HL-60/S4 treated with phorbol 12-myristate 13-acetate at 8.2 ng/mL for 4 days and 3 days (cell line): ENCODE data around the gene MYBPC3.

ENCODE experiments used
- in situ Hi-C: fragments of 300-500 bp; cut with MboI; formaldehyde crosslinking; loops from 2 replicates; pipeline ENCODE4 v1.15.0; 2022; ENCODE audit warnings: low sequenced_read_pairs

MYBPC3 gene

DNA sequence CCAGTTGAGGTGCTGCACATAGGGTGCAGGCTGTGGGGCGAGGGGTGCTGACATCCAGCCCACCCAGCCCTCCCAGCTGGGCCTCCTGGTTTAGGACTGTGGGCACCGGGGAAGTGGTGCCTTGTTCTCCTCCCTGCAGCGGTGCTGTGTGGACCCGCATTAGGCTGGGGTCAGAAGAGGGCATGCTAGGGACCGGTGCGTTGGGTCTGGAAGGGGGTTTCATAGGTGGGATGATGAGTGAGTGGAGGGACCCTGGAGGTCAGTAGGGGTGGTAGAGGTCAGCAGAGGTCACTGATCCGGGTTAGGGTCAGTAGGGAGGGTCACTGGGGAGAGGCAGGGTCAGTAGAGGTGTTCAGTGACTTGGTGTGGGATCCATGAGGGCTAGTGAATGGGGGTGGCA lies 6.7 kb upstream of the MYBPC3 start:
- in situ Hi-C loops, result no loop called here

DNA sequence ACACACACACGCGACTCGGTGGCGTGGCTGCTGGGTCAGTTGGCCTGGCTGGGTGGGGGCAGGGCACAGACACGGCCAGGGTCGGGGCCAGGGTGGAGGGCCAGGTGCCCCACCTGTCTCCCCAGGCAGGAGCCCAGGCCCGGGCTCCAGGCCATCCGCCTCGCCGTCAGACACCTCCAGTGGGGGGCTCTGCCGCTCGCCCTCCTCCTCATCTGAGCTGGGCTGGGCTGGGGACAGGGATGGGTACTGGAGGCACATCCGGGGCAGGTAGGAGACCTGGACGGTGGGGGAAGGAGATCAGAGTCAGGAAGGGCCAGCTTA lies 6.2 kb upstream of the MYBPC3 start:
- in situ Hi-C loops, result no loop called here

DNA sequence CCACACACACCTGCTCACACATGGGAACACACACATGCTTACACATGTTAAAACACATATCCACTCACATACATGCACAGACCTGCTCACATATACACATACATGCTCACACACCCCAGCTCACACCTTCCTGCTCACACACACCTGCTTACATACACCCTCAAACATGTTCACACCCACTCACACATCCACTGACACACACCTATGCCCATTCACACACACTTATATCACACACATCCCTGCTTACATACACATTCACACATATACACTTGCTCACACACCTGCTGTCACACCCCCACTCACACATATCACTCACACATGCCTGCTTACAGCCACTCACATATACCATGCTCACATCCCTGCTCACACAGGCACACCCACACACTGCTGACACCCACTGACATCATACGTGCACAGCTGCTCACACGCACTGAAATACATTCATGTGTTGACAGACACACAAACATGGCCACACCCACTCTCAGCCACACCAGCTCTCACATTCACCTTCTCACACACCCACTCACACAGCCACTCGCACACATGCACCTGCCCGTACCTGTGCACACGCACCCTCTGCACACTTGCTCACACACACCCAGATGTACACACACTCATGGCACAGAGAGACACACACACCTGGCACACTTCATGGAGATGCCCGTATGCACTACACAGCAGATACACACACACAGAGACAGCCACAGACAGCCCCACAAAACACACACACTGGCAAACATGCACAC lies 5.7 kb upstream of the MYBPC3 start:
- in situ Hi-C loops, result no loop called here

DNA sequence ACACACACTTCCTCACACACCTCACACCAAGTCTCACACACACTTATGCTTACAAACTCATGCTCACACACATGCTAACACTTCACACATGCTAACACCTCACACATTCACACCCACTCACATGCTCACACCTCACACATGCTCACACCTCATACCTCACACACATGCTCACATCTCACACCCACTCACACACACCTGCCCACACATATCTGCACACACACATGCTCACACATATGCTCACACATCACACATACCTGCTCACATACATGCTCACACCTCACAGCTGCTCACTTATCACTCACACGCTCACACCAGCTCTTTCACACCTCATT lies 4.5 kb upstream of the MYBPC3 start:
- in situ Hi-C loops, result no loop called here

DNA sequence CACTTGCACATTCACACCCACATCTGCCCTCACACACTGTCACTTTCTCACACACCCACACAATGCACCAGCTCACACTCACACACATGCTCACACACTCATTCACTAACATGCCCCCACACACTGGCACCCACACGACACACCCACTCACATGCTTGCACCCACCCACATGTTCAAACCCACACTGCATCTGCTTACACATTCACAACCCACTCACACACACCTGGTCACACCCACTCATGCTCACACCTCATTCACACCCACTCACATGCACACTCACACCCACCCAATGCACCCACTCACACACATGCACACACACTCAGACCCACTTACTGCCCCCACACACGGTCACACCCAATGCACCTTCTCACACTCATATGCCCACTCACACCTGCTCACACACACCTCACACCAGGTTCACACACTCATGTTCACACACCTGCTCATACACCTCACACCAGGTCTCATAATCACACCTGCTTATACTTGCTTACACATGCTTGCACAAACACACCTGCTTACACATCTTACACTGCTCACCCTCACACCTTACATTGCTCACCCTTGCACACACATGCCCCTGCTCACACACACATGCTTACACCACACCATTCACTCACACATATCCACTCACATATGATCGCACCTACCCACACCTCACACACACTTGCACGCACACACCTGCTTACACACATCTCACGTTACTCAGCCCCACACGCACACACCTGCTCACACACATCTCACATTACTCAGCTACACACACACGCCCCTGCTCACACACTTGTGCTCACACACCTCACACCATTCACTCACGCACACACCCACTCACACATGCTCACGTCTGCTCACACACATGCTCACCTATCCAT lies 3.9 kb upstream of the MYBPC3 start:
- in situ Hi-C loops, result no loop called here

DNA sequence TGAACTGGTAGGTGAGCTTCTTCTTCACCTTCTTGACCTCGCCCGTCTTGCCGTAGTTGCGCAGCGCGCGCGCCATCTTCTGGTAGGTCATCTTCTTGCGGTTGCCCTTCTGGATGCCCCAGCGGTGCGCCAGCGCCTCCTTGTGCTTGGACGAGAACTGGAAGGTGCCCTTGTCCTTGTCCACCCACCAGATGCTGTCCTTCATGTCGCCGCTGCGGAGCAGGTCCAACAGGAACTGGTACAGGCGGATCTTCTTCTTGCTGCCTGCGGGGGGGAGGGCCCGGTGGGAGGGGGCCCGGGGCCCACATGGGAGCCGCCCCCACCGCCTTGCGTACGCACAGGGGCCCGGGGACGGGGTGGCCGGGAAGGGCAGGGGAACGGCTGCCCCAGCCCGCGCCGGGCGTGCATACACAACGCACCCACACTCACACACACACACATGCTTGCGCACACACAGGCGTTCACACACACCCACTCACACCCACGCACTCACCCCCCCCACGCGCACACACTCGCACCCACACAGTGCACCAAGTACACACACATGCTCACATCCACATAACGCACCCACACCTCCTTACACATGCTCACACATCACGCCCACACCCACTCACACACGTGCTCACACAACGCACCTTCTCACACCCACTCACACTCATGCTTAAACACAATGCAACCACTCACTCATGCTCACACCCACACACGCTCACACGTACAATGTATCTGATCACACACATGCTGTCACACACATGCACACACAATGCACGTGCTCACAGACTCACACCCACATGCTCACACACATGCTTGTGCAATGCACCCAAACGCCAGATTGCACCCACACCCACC lies 3.0 kb upstream of the MYBPC3 start:
- in situ Hi-C loops, result no loop called here

DNA sequence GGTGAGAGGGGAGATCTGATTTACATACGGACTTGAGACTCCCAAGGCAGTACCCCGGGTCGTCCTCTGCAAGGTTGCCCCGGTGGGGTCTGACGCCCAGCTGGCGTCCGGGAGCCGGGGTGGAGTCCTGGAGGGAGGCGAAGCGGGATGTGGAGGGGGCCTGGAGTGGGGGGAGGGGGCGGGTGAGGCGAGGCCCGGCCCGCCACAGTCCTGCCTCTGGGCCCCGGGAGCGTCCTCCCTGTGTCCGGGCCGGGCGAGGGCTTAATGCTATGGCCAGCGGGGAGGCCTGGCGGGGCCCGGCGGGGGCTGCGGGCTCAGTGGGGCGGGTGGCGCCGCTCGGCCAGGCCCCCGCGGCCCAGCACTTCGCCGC lies 2.4 kb upstream of the MYBPC3 start:
- in situ Hi-C loops, result no loop called here

DNA sequence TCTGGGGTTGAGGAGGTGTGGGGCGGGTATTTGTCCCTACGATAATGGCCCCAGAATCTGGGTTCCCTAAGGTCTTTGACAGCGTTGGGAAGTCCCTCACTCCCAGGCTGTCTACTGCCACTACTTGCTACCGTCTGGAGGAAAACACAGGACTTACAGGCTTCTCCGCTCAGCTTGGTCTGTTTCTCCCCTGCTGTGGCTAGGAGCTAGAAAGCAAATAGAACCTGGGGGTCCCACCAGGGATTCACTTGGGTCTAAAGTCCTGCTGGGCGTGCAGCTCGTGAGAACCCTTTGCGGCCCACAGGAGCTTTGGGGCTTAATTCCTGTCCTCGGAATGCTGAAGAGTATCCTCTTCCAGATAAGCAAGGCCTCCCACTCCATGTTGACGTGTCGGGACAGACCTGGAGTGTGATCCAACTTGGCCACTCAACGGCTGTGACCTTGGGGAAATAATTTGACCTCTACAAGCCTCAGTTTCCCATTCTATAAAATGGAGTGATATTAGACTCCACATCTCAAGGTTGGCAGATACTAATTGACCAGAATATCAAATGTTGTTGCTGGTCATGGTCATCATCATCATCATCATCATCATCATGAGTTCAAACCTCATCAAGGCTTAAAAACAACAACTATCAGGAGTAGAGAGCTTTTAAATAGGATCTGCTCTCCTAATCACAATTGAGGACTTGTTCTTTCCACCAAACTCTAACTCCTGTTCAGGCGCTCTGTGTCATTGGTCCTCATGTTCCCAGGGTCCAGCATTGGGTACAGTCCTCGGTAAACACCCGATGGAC lies 1.7 kb upstream of the MYBPC3 start:
- in situ Hi-C loops, result no loop called here

DNA sequence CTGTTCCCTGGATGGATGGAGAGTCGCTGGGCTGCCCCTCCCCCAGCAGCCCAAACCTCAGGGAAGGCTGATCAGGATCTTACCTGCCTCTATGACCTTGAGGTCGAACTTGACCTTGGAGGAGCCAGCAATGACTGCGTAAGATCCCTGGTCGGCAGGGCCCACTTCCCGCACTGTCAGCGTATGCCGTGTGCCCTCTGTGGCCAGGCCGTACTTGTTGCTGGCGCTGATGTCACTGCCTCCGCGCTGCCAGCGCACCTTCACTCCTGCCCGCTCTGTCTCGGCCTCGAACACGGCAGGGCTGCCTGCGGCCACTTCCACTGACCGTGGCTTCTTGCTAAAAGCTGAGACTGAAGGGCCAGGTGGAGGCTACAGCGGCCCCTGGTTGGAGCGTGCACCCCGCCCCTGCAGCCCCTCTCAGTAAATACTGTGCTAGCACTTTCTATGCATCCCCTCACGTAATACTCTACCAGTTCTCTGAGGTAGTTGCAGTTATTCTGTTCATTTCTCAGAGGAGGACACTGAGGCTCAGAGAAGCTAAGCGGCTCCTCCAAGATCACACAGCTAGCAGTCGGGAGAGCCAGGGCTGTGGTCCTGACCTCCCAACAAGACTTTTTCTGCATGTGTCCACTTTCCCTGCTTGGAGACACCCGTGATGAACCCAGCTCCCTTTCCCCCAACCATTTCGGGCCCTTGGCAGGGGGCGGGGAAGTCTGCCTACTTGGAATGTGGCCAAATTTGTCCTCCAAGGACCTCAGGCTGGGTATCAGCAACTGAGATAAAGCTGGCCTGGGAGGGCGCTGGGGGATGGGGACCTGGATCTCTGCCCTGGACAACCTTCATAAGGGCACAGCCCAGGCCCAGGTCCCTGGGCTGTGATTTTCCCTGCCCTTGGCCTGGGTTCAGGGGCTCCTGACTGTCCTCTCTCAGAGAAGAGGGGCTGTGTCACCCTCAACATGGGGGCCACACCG lies 1.1 kb downstream of the MYBPC3 start:
- in situ Hi-C loops, result no loop called here

DNA sequence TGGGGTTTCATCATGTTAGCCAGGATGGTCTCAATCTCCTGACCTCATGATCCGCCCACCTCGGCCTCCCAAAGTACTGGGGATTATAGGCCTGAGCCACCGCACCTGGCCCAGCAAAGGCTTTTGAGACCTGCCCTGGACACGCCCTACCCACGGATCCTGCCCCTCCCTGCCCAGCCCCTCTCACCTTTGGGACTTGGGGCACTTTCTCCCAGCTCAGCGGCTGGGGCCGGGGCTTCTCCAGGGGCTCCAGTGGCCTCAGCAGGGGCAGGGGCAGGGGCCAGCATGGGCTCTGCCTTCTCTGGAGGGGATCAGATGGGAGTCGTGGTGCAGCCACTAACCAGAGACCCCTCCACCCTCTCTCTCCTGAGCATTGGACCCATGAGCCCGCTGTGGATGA lies 2.2 kb downstream of the MYBPC3 start:
- in situ Hi-C loops, result no loop called here

DNA sequence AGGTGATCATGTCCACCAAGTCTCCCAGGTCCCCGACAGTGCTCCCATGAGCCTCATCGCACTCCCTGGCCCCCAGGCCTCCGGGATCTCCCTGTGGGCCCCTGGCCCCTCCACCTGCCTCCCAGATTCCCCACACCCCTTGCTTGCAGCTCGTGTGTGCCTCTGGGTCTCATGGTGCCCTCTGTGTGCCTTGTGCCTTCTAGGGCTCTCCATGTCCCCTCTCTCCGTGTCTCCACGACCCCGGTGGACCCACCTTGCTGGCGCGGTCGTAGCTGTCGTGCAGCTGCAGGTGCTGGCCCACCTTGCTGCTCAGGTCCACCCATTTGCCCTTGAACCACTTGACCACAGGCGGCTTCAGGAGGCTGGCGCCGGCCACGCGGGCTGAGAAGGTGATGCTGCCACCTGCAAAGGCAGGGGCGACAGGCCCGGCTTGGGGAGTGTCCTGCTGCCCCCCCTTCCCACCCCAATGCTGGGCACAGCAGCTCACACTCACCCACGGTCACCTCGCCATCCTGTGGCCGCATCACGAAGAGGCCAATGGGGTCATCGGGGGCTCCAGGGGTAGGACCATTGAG lies 2.9 kb downstream of the MYBPC3 start:
- in situ Hi-C loops, result no loop called here

DNA sequence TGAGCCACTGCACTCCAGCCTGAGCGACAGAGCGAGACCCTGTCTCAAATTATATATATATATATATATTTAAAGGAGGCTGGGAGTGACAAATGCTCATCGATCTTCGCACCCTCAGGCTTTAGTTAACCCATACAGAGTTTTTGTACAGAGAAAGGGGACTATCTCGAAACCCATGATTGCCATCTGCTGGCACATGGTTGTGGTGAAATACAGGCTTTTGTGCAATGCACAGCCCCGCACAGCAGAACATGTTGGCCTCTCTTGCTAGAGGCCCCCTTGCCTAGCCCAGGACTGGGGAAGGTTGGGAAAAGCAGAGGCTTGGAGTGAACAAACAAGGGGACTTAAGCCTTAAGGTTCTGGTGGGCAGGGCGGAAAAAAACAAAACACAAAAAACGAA lies 3.6 kb downstream of the MYBPC3 start:
- in situ Hi-C loops, result no loop called here

DNA sequence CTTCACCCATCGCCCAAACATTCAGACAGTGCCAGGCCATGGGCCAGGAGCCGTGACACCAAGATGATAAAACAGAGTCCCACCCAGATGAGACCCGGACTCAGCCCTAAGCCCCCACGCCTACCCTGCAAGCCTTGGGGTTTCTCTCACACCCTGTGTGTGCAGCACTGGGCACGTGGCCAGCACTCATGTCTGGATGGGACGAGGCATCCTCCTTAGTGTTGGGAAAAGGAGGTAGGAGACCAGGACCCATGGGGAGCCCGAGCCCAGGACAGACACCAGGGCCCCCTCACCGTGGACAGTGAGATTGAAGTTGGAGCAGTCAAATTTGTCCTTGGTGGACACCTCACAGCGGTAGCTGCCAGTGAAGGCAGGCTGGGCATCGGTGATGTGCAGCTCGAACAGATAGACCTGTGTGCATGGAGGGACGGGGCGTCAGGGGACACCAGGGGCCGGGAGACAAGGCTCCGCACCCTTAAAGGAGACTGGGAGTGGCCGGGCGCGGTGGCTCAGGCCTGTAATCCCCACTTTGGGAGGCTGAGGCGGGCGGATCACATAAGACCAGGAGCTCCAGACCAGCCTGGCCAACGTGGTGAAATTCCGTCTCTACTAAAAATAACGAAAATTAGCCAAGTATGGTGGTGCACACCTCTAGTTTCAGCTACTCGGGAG lies 4.2 kb downstream of the MYBPC3 start:
- in situ Hi-C loops, result no loop called here

DNA sequence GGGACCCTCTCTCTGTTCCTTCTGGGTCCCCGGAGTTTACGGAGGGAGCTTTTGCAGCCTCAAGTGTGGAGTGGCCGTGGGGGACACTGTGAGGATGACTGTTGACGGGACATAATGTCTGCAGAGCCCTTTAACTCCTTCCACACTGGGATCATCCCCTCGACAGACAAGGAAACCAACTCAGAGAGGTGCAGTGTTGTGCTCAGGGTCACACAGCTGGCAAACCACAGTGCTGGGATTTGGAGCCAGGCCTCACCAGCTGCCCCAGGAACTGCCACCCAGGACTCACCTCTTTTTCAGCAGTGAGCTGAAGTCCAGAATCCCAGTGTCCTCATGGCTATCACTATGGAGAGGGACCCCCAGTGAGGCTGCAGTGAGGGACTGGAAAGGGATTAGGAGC lies 5.4 kb downstream of the MYBPC3 start:
- in situ Hi-C loops, result no loop called here

DNA sequence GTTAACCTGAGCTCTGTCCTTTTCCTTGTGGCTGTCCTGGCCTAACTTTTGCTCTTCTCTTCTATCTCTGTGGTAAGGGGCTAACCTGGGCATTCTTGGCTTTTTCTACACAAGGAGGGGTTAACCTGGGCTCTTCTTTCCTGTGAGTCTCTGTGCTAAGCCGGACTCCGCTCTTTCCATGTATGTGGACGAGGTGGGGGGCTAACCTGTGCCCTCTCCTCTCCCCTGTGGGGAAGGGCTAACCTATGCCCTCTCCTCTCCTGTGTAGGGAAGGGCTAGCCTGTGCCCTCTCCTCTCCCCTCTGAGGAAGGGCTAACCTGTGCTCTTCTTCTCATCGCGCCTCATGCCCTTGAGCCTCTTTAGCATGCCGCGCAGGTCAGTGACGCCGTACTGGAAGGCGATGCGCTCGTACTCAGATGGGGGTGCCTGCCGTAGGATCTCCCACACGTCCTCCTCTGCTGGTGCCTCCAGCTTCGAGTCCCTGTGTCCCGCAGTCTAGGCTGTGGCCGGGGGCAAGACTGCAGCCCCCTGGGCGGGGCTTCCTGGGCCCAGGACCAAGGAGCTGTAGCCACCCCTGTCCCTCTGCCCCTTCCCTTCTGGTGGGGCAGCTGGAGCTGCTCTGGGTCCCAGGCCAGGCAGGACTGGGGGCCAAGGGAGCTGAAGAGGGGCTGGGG lies 6.5 kb downstream of the MYBPC3 start:
- in situ Hi-C loops, result no loop called here

DNA sequence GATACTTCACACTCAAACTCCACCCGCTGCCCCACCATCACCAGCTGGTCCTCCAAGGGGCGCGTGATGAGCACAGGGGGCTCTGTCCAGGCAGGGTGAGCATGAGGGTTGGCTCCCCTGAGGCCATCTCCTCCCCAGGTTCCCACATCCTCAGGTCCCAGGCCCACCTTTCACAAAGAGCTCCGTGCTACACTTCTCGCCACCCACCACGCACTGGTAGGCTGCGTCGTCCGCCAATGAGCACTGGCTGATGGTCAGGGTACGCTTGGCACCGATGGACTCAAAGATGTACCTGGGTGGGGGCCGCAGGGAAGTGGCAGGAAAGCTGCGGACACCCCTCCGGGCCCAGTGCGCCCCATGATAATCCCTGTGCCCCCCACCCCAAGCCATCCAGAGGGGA lies 9.6 kb downstream of the MYBPC3 start:
- in situ Hi-C loops, result no loop called here

DNA sequence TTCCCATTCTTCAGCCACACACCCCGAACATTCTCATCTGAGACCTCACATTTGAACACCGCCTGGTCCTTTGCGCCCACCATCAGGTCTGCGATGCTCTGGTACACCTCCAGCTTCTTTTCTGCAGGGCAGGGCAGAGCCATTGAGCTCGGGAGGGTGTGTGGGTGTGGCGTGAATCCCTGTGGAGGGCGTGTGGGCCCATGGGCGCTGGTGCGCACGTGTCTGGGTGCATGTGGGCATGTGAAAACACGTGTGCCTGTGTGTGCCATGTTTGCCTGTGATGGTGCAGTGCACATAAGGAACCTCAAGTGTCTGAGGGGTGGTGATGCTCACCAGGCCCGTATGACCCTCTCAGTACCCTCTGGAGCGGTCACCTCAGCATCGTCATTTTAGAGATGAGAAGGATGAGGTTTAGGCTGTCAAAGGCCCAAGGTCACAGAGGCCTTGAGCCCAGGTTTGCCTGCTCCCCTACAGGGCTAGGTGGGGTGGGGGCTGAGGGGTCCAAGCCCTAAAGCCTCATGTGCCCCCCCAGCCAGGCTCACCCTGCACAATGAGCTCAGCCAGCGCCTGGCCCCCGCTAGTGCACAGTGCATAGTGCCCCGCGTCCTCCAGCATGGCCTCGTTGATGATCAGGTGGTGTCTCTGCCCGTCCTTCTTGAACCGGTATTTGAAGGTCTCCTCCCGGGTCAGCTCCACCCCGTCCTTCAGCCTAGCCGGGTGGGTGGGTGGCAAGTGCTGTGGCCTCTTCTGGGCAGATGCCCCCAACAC lies 10.3 kb downstream of the MYBPC3 start:
- in situ Hi-C loops, result no loop called here
